K562 (cell line): Measurements from ENCODE around the gene LPIN2. TPM values are rescaled to one million over a fixed set of nuclear protein-coding genes. Genes with fewer than 3 reads are reported as not detected.

ENCODE experiments used
- CHD7 ChIP-seq: fragments of 200-600 bp; sonication (generic); IDR thresholded peaks from one replicate; pipeline ENCODE4 v1.6.1; 2012; ENCODE audit warnings: mild to moderate bottlenecking, low read depth, low read length, inconsistent platforms
- EWSR1 ChIP-seq: fragments of 450-650 bp; IDR thresholded peaks from 2 replicates; pipeline ENCODE4 v1.6.1; 2018; ENCODE audit warnings: borderline replicate concordance, mild to moderate bottlenecking, low read depth, moderate library complexity; ENCODE audit not compliant: partially characterized antibody
- LARP7 ChIP-seq: fragments of 450-650 bp; IDR thresholded peaks from 2 replicates; pipeline ENCODE4 v1.6.1; 2016
- MTA3 ChIP-seq: fragments of 450-650 bp; formaldehyde crosslinking; IDR thresholded peaks from 2 replicates; pipeline ENCODE4 v1.6.1; 2017; ENCODE audit warnings: mild to moderate bottlenecking, borderline replicate concordance
- MYC ChIP-seq, 2 experiments: fragments of 250-450 bp in 1 of 2; sonication (Bioruptor Pico) in 1 of 2; IDR thresholded peaks; 2 replicates each; pipeline versions ENCODE4 v1.5.1 to v1.6.1; 2012 to 2021; ENCODE audit warnings: low read depth in 2 of 2, borderline replicate concordance in 1 of 2, improper control_type of control experiment in 1 of 2, low read length in 1 of 2, mild to moderate bottlenecking in 1 of 2, moderate library complexity in 1 of 2
- PHF8 ChIP-seq: fragments of 200-600 bp; sonication (generic); IDR thresholded peaks from 2 replicates; pipeline ENCODE4 v1.6.1; 2012; ENCODE audit warnings: mixed run types, mild to moderate bottlenecking, inconsistent platforms, low read length, moderate library complexity, borderline replicate concordance
- STAG1 ChIP-seq: sonication (generic); formaldehyde crosslinking; IDR thresholded peaks from 2 replicates; pipeline ENCODE4 v1.5.0; 2020; ENCODE audit warnings: missing genetic modification reagents, borderline replicate concordance
- TAF9B ChIP-seq: fragments of 450-650 bp; IDR thresholded peaks from 2 replicates; pipeline ENCODE4 v1.6.1; 2018; ENCODE audit warnings: mild to moderate bottlenecking; ENCODE audit not compliant: partially characterized antibody
- THRAP3 ChIP-seq: fragments of 450-650 bp; IDR thresholded peaks from 2 replicates; pipeline ENCODE4 v1.6.1; 2016; ENCODE audit warnings: mild to moderate bottlenecking, inconsistent platforms, borderline replicate concordance
- VEZF1 ChIP-seq: fragments of 200-800 bp; sonication (Bioruptor generic); IDR thresholded peaks from 2 replicates; pipeline ENCODE4 v1.6.1; 2017; ENCODE audit warnings: missing genetic modification characterization, missing compliant biosample characterization
- ZNF347 ChIP-seq: fragments of 450-650 bp; formaldehyde crosslinking; IDR thresholded peaks from 2 replicates; pipeline ENCODE4 v1.4.0; 2020; ENCODE audit warnings: low read depth, mild to moderate bottlenecking, moderate library complexity
- ZNF561 ChIP-seq: fragments of 450-650 bp; formaldehyde crosslinking; conservative IDR thresholded peaks from 2 replicates; pipeline ENCODE4 v1.4.0; 2020; ENCODE audit warnings: mild to moderate bottlenecking, moderate library complexity
- polyA plus RNA-seq, 8 experiments: library from polyadenylated mRNA; depleted of rRNA in 4 of 8; stranded (reverse) in 5 of 8; unstranded in 3 of 8; fragments of >200 nt; fragmentation: Nextera tagmentation in 2 of 8; fragmentation: Illumina TruSeq in 1 of 8; extraction: Ambion mirVana in 2 of 8; extraction: Trizol in 1 of 8; gene quantifications; 2 replicates each; pipeline versions ENCODE4 v1.2.1 to v1.2.3, GENCODE V29; 2011 to 2014; ENCODE audit warnings: inconsistent platforms in 1 of 8, missing spikeins in 1 of 8
- total RNA-seq, 7 experiments: library from RNA; depleted of rRNA in 6 of 7; stranded (reverse); fragments of >200 nt in 6 of 7; fragmentation: Illumina TruSeq in 2 of 7; extraction: Trizol in 2 of 7; gene quantifications; 2 replicates each; pipeline versions ENCODE4 v1.2.1 to v1.2.3, GENCODE V29; 2011 to 2021; ENCODE audit warnings: low replicate concordance in 1 of 7

The LPIN2 gene
- total and polyA plus RNA-seq, 9 of the 15 experiments (the other 6 are each of a cell fraction or from before 2014, with no cell fraction given) = 5.2 to 34.8 (median 24.6) TPM

GRCh38 chr18:2994603-2995432 is 18.1 kb downstream of the LPIN2 start (continued):
- no peak for TF ChIP-seq CHD7
- TF ChIP-seq LARP7 = no peak
- TF ChIP-seq ZNF347 (CRISPR knock-in tag) = no peak
- TF ChIP-seq MTA3 = no peak
- no peak for TF ChIP-seq THRAP3
- TF ChIP-seq STAG1 (CRISPR knock-in tag) = no peak
- TF ChIP-seq EWSR1 = no peak
- TF ChIP-seq TAF9B = no peak
- TF ChIP-seq VEZF1 = peak; percentile 98
- no peak for TF ChIP-seq ZNF561 (CRISPR knock-in tag)
- TF ChIP-seq MYC (IDR thresholded peaks at IDR 0.05; ENCODE audit: low read depth, low read length) = peak; percentile 54; the same call in 1 of the 2 replicates
- no peak for TF ChIP-seq MYC (CRISPR knock-in tag; IDR thresholded peaks at IDR 0.05; ENCODE audit: borderline replicate concordance, low read depth)
- no peak for TF ChIP-seq PHF8
